ENCODE data around the gene ALDH1A2.

- TF ChIP-seq CTCF (IDR thresholded peaks at IDR 0.05) = no peak
- TF ChIP-seq EP300 (IDR thresholded peaks at IDR 0.05) = no peak
- no peak for TF ChIP-seq POLR2A (IDR thresholded peaks at IDR 0.05)
- no peak for TF ChIP-seq POLR2AphosphoS5 (IDR thresholded peaks at IDR 0.05)
Measured at GRCh38 chr15:58026552-58026951, 39.0 kb downstream of the ALDH1A2 start.

Data from gastroesophageal sphincter (tissue), 3 donors.